H9 (cell line): ENCODE data around the gene JAG2. TPM values are rescaled to one million over a fixed set of nuclear protein-coding genes. Genes with fewer than 3 reads are reported as not detected.

Experiments
- DNase-seq: peaks from one replicate; pipeline ENCODE4 v3.0.0-alpha.2; 2017
- H2AFZ ChIP-seq: one replicate; pipeline ENCODE4 v1.6.1; 2013; ENCODE audit warnings: mild to moderate bottlenecking, low read length, control low read depth, moderate library complexity
- H2AK5ac ChIP-seq: 2 replicates; pipeline ENCODE4 v1.6.1; 2013; ENCODE audit warnings: low read length, control low read depth, mixed read lengths; ENCODE audit not compliant: insufficient read length
- H2BK120ac ChIP-seq: one replicate; pipeline ENCODE4 v1.6.1; 2013; ENCODE audit warnings: low read depth, mild to moderate bottlenecking, low read length, control low read depth, inconsistent platforms; ENCODE audit not compliant: poor library complexity, severe bottlenecking
- H2BK12ac ChIP-seq: 2 replicates; pipeline ENCODE4 v1.6.1; 2013; ENCODE audit warnings: low read length, control low read depth, mixed read lengths, low read depth; ENCODE audit not compliant: insufficient read length
- H2BK15ac ChIP-seq: 2 replicates; pipeline ENCODE4 v1.6.1; 2013; ENCODE audit warnings: low read depth, low read length, control low read depth
- H2BK20ac ChIP-seq: one replicate; pipeline ENCODE4 v1.6.1; 2013; ENCODE audit warnings: low read depth, mild to moderate bottlenecking, low read length, control low read depth, inconsistent platforms; ENCODE audit not compliant: poor library complexity, severe bottlenecking
- H2BK5ac ChIP-seq: 2 replicates; pipeline ENCODE4 v1.6.1; 2013; ENCODE audit warnings: low read length, control low read depth, mixed read lengths; ENCODE audit not compliant: insufficient read length
- H3K14ac ChIP-seq: 2 replicates; pipeline ENCODE4 v1.6.1; 2013; ENCODE audit warnings: low read length, control low read depth; ENCODE audit not compliant: insufficient read depth
- H3K18ac ChIP-seq: 2 replicates; pipeline ENCODE4 v1.6.1; 2013; ENCODE audit warnings: low read depth, mild to moderate bottlenecking, mixed read lengths, low read length, control low read depth; ENCODE audit not compliant: insufficient read length
- H3K23ac ChIP-seq: 2 replicates; pipeline ENCODE4 v1.6.1; 2013; ENCODE audit warnings: low read length, control low read depth, mixed read lengths, low read depth; ENCODE audit not compliant: insufficient read length
- H3K23me2 ChIP-seq: 2 replicates; pipeline ENCODE4 v1.6.1; 2013; ENCODE audit warnings: low read depth, mild to moderate bottlenecking, mixed read lengths, low read length, control low read depth; ENCODE audit not compliant: insufficient read length, poor library complexity, severe bottlenecking
- H3K27ac ChIP-seq: 2 replicates; pipeline ENCODE4 v1.5.1; 2013; ENCODE audit warnings: low read length, control low read depth, mixed read lengths, low read depth; ENCODE audit not compliant: insufficient read length
- H3K27me3 ChIP-seq: 2 replicates; pipeline ENCODE4 v1.6.1; 2013; ENCODE audit warnings: low read length, control low read depth, inconsistent platforms; ENCODE audit not compliant: insufficient read depth
- H3K4ac ChIP-seq: 2 replicates; pipeline ENCODE4 v1.6.1; 2013; ENCODE audit warnings: low read depth, mild to moderate bottlenecking, control low read depth, inconsistent platforms, low read length, moderate library complexity
- H3K4me1 ChIP-seq: 2 replicates; pipeline ENCODE4 v1.6.1; 2013; ENCODE audit warnings: low read length, control low read depth, inconsistent platforms; ENCODE audit not compliant: insufficient read depth
- H3K4me2 ChIP-seq: 2 replicates; pipeline ENCODE4 v1.6.1; 2013; ENCODE audit warnings: low read length, control low read depth, mixed read lengths; ENCODE audit not compliant: insufficient read length, insufficient read depth
- H3K56ac ChIP-seq: 2 replicates; pipeline ENCODE4 v1.6.1; 2013; ENCODE audit warnings: low read depth, mild to moderate bottlenecking, mixed read lengths, low read length, control low read depth; ENCODE audit not compliant: insufficient read length
- H3K79me1 ChIP-seq: 2 replicates; pipeline ENCODE4 v1.6.1; 2013; ENCODE audit warnings: low read depth, mild to moderate bottlenecking, moderate library complexity, low read length, control low read depth, inconsistent platforms; ENCODE audit not compliant: insufficient read depth, poor library complexity, severe bottlenecking
- H3K79me2 ChIP-seq: 2 replicates; pipeline ENCODE4 v1.6.1; 2013; ENCODE audit warnings: low read length, control low read depth, inconsistent platforms; ENCODE audit not compliant: insufficient read depth
- H3K9ac ChIP-seq: 2 replicates; pipeline ENCODE4 v1.6.1; 2013; ENCODE audit warnings: low read length, control low read depth, mixed read lengths; ENCODE audit not compliant: insufficient read length; ENCODE audit errors: extremely low read depth
- H3K9me3 ChIP-seq: one replicate; pipeline ENCODE4 v1.6.1; 2013; ENCODE audit warnings: low read depth, low read length, inconsistent platforms; ENCODE audit not compliant: control insufficient read depth
- H3T11ph ChIP-seq: one replicate; pipeline ENCODE4 v1.6.1; 2013; ENCODE audit warnings: mild to moderate bottlenecking, low read length, control low read depth, inconsistent platforms
- H4K20me1 ChIP-seq: one replicate; pipeline ENCODE4 v1.6.1; 2013; ENCODE audit not compliant: control insufficient read depth, insufficient read length, insufficient read depth
- H4K5ac ChIP-seq: 2 replicates; pipeline ENCODE4 v1.6.1; 2013; ENCODE audit warnings: low read depth, mild to moderate bottlenecking, mixed read lengths, low read length, control low read depth; ENCODE audit not compliant: insufficient read length
- H4K8ac ChIP-seq: replicated peaks from 2 replicates; pipeline ENCODE4 v1.6.1; 2013; ENCODE audit warnings: low read length, control low read depth, mixed read lengths, low read depth; ENCODE audit not compliant: insufficient read length
- H4K91ac ChIP-seq: 2 replicates; pipeline ENCODE4 v1.6.1; 2013; ENCODE audit warnings: low read depth, mild to moderate bottlenecking, moderate library complexity, mixed read lengths, low read length, control low read depth; ENCODE audit not compliant: insufficient read length
- H3K27ac Mint-ChIP-seq, 3 experiments: 2 replicates in 2 of 3; 3 replicates in 1 of 3; pipeline ENCODE4 v1.8.0; 2020 to 2021; ENCODE audit warnings: mixed read lengths in 3 of 3, mild to moderate bottlenecking in 1 of 3, moderate library complexity in 1 of 3
- H3K27me3 Mint-ChIP-seq: 2 replicates; pipeline ENCODE4 v1.8.0; 2021; ENCODE audit warnings: low read depth, mild to moderate bottlenecking, moderate library complexity, mixed read lengths
- H3K36me3 Mint-ChIP-seq, 3 experiments: 2 replicates in 2 of 3; 3 replicates in 1 of 3; pipeline ENCODE4 v1.8.0; 2020 to 2021; ENCODE audit warnings: low read depth in 3 of 3, mixed read lengths in 3 of 3; ENCODE audit not compliant: insufficient read depth in 1 of 3
- H3K4me1 Mint-ChIP-seq, 2 experiments: 2 replicates each; pipeline ENCODE4 v1.8.0; 2020; ENCODE audit warnings: mixed read lengths in 2 of 2
- H3K4me3 Mint-ChIP-seq, 2 experiments: 2 replicates in 1 of 2; 3 replicates in 1 of 2; pipeline ENCODE4 v1.8.0; 2020 to 2021; ENCODE audit warnings: mild to moderate bottlenecking in 2 of 2, mixed read lengths in 2 of 2, moderate library complexity in 1 of 2
- H3K9me3 Mint-ChIP-seq, 2 experiments: 2 replicates in 1 of 2; 3 replicates in 1 of 2; pipeline ENCODE4 v1.8.0; 2020; ENCODE audit warnings: mild to moderate bottlenecking in 2 of 2, mixed read lengths in 2 of 2, moderate library complexity in 1 of 2
- CTCF ChIP-seq: fragments of 200-600 bp; sonication (generic); conservative IDR thresholded peaks from 3 replicates; pipeline ENCODE4 v1.8.0; 2021; ENCODE audit warnings: antibody characterized with exemption, mild to moderate bottlenecking
- WGBS: extraction: QIAGEN DNeasy Blood & Tissue Kit; methylation state at CpG from one replicate; pipeline ENCODE4 v1.1.7; 2013; ENCODE audit warnings: missing lambda C conversion rate, low lambda C conversion rate, mixed read lengths; ENCODE audit not compliant: insufficient read length; ENCODE audit errors: extremely low coverage; 5-methylcytosine and 5-hydroxymethylcytosine counted together
- total RNA-seq: library from RNA; stranded (reverse); gene quantifications from 2 replicates; pipeline ENCODE4 v1.2.1, GENCODE V29; 2021

Gene JAG2
- total RNA-seq, 1 experiment from 2014 or later: 11.4 TPM

GRCh38 chr14:105097794-105098127, 70.8 kb downstream of the JAG2 start:
- Histone ChIP-seq H3K4ac (no peak overlapping the region), H2AFZ (no peak overlapping the region), H4K5ac (no peak overlapping the region), H3T11ph (no peak overlapping the region), H3K79me1 (no peaks in the 10 kb centered on the region), H3K4me2 (no peak overlapping the region), H4K20me1 (no peaks in the 10 kb centered on the region), H2BK5ac (no peak overlapping the region), H2AK5ac (no peak overlapping the region), H3K18ac (no peak overlapping the region), H3K23me2 (peaks cover 3% of the 10 kb centered on the region), H3K27ac (no peak overlapping the region), H3K9me3 (peaks cover 11% of the 10 kb centered on the region), H2BK20ac (no peak overlapping the region), H3K56ac (no peak overlapping the region), H3K14ac (no peak overlapping the region), H3K79me2 (no peaks in the 10 kb centered on the region), H4K8ac (no peak overlapping the region), H2BK120ac (no peak overlapping the region), H4K91ac (no peak overlapping the region), H3K23ac (no peak overlapping the region), H2BK12ac (no peak overlapping the region), H3K4me1 (no peaks in the 10 kb centered on the region), H3K27me3 (peaks cover 1% of the 10 kb centered on the region; the same call in 1 of the 2 replicates), H2BK15ac (no peak overlapping the region), H3K9ac (no peak overlapping the region)
- Mint-ChIP-seq H3K4me1 (peaks cover 4 to 7% of the 10 kb centered on the region in 2 experiments), H3K4me3 (no peak overlapping the region), H3K36me3 (peaks cover 0 to 8% (median 5%) of the 10 kb centered on the region in 3 experiments; a peak in 3 of 7 replicates), H3K27me3 (peaks cover 68% of the 10 kb centered on the region), H3K27ac (no peak overlapping the region), H3K9me3 (peaks cover 30 to 31% of the 10 kb centered on the region in 2 experiments)
- DNase-seq: no peak
- TF ChIP-seq CTCF: no peak
- WGBS: no CpG with 5 or more reads among the region's 7 CpGs
